HepG2 (cell line): ENCODE results near the gene RAB3A. TPM values are rescaled to one million over a fixed set of nuclear protein-coding genes. Genes with fewer than 3 reads are reported as not detected.

Experiments used
- ARNT2 ChIP-seq: sonication (generic); formaldehyde crosslinking; IDR thresholded peaks from 2 replicates; pipeline ENCODE4 v1.8.0; 2022; ENCODE audit warnings: mild to moderate bottlenecking, low read depth, missing genetic modification reagents, moderate library complexity
- DR1 ChIP-seq: sonication (generic); formaldehyde crosslinking; IDR thresholded peaks from 2 replicates; pipeline ENCODE4 v1.8.0; 2021; ENCODE audit warnings: mild to moderate bottlenecking, missing genetic modification reagents, inconsistent platforms
- GLI4 ChIP-seq: sonication (generic); formaldehyde crosslinking; IDR thresholded peaks from 2 replicates; pipeline ENCODE4 v1.5.1; 2020; ENCODE audit warnings: missing genetic modification reagents, mild to moderate bottlenecking, moderate library complexity, borderline replicate concordance
- MTA3 ChIP-seq: sonication (generic); formaldehyde crosslinking; IDR thresholded peaks from 2 replicates; pipeline ENCODE4 v1.4.0; 2020; ENCODE audit warnings: missing genetic modification reagents
- NFKBIZ ChIP-seq: IDR thresholded peaks from 2 replicates; pipeline ENCODE4 v1.6.1; 2018; ENCODE audit warnings: missing genetic modification reagents, missing compliant biosample characterization
- PHB2 ChIP-seq: fragments of 450-650 bp; IDR thresholded peaks from 2 replicates; pipeline ENCODE4 v1.6.1; 2018; ENCODE audit not compliant: partially characterized antibody
- POLR2AphosphoS2 ChIP-seq: IDR thresholded peaks from 2 replicates; pipeline ENCODE4 v1.6.1; 2011; ENCODE audit warnings: low read depth, low read length, improper control_type of control experiment
- PRDM4 ChIP-seq: sonication (generic); formaldehyde crosslinking; IDR thresholded peaks from 2 replicates; pipeline ENCODE4 v1.9.0; 2021; ENCODE audit warnings: missing genetic modification reagents, borderline replicate concordance
- PRPF4 ChIP-seq: fragments of 200-400 bp; formaldehyde crosslinking; IDR thresholded peaks from 2 replicates; pipeline ENCODE4 v1.6.1; 2016; ENCODE audit warnings: low read length, low read depth; ENCODE audit not compliant: poor library complexity, severe bottlenecking
- REPIN1 ChIP-seq: sonication (generic); formaldehyde crosslinking; IDR thresholded peaks from 2 replicates; pipeline ENCODE4 v1.8.0; 2022; ENCODE audit warnings: missing genetic modification reagents, low read depth, mild to moderate bottlenecking, borderline replicate concordance
- SIX4 ChIP-seq: sonication (generic); formaldehyde crosslinking; IDR thresholded peaks from 2 replicates; pipeline ENCODE4 v1.4.0; 2020; ENCODE audit warnings: missing genetic modification reagents
- SOX13 ChIP-seq, 3 experiments: fragments of 450-650 bp in 1 of 3; sonication (generic) in 1 of 3; formaldehyde crosslinking in 1 of 3; IDR thresholded peaks in 2 of 3; conservative IDR thresholded peaks in 1 of 3; 2 replicates each; pipeline versions ENCODE4 v1.5.0 to v1.6.1; 2016 to 2020; ENCODE audit warnings: antibody characterized with exemption in 1 of 3, mild to moderate bottlenecking in 1 of 3, missing compliant biosample characterization in 1 of 3, missing genetic modification reagents in 1 of 3, moderate library complexity in 1 of 3
- SUZ12 ChIP-seq: fragments of 150-350 bp; IDR thresholded peaks from 2 replicates; pipeline ENCODE4 v1.6.1; 2014; ENCODE audit warnings: low read depth, low read length
- SYNCRIP ChIP-seq: fragments of 200-400 bp; formaldehyde crosslinking; IDR thresholded peaks from 2 replicates; pipeline ENCODE4 v1.6.1; 2018; ENCODE audit warnings: mild to moderate bottlenecking, low read depth, low read length; ENCODE audit not compliant: insufficient read depth
- TARDBP ChIP-seq: sonication (generic); formaldehyde crosslinking; IDR thresholded peaks from 2 replicates; pipeline ENCODE4 v1.8.0; 2022; ENCODE audit warnings: mild to moderate bottlenecking, missing genetic modification reagents
- ZBTB43 ChIP-seq: sonication (generic); formaldehyde crosslinking; conservative IDR thresholded peaks from 2 replicates; pipeline ENCODE4 v1.4.0; 2020; ENCODE audit warnings: missing genetic modification reagents
- ZNF331 ChIP-seq: sonication (generic); formaldehyde crosslinking; IDR thresholded peaks from 2 replicates; pipeline ENCODE4 v1.4.0; 2020; ENCODE audit warnings: missing genetic modification reagents
- ZNF512 ChIP-seq: sonication (generic); formaldehyde crosslinking; IDR thresholded peaks from 2 replicates; pipeline ENCODE4 v1.4.0; 2020; ENCODE audit warnings: mild to moderate bottlenecking, missing genetic modification reagents
- ZNF530 ChIP-seq: sonication (generic); formaldehyde crosslinking; IDR thresholded peaks from 2 replicates; pipeline ENCODE4 v1.5.0; 2020; ENCODE audit warnings: low read depth, mild to moderate bottlenecking, missing genetic modification reagents
- ZNF563 ChIP-seq: sonication (generic); formaldehyde crosslinking; IDR thresholded peaks from 2 replicates; pipeline ENCODE4 v1.8.0; 2022; ENCODE audit warnings: mild to moderate bottlenecking, moderate library complexity, missing genetic modification reagents
- ZNF605 ChIP-seq: sonication (generic); formaldehyde crosslinking; IDR thresholded peaks from 2 replicates; pipeline ENCODE4 v1.8.0; 2022; ENCODE audit warnings: mild to moderate bottlenecking, missing genetic modification reagents
- ZNF674 ChIP-seq: sonication (generic); formaldehyde crosslinking; IDR thresholded peaks from 2 replicates; pipeline ENCODE4 v1.5.0; 2020; ENCODE audit warnings: low read depth, mild to moderate bottlenecking, missing genetic modification reagents
- ZNF747 ChIP-seq: sonication (generic); formaldehyde crosslinking; IDR thresholded peaks from 2 replicates; pipeline ENCODE4 v1.8.1; 2023; ENCODE audit warnings: missing genetic modification reagents, mild to moderate bottlenecking, borderline replicate concordance
- polyA plus RNA-seq, 8 experiments: library from polyadenylated mRNA; depleted of rRNA in 3 of 8; stranded (reverse) in 7 of 8; unstranded in 1 of 8; fragments of >200 nt; fragmentation: Illumina TruSeq in 4 of 8; extraction: Trizol in 4 of 8; gene quantifications; 2 replicates each; pipeline versions ENCODE4 v1.2.1 to v1.2.3, GENCODE V29; 2011 to 2016; ENCODE audit warnings: low read depth in 4 of 8, missing spikeins in 1 of 8, mixed read lengths in 1 of 8; ENCODE audit not compliant: insufficient read depth in 1 of 8
- total RNA-seq, 5 experiments: library from RNA; depleted of rRNA; stranded (reverse); fragments of >200 nt; fragmentation: Illumina TruSeq; extraction: Trizol; gene quantifications; 2 replicates each; pipeline ENCODE4 v1.2.3, GENCODE V29; 2016; ENCODE audit warnings: low read depth in 1 of 5

The RAB3A gene
- total and polyA plus RNA-seq, 2 of the 13 experiments (the other 11 are each of a cell fraction or from before 2014, with no cell fraction given): 0.58 to 0.98 TPM

GRCh38 chr19:18152817-18153555 is 50.9 kb downstream of the RAB3A start, which contains the start of gene PIK3R2 (continued):
- TF ChIP-seq ZBTB43: no peak
- TF ChIP-seq PRPF4: no peak
- TF ChIP-seq PHB2: no peak
- TF ChIP-seq POLR2AphosphoS2: no peak
- no peak for TF ChIP-seq ZNF674 (CRISPR knock-in tag)
- no peak for TF ChIP-seq SOX13 (IDR thresholded peaks at IDR 0.05)
- TF ChIP-seq SOX13 (CRISPR knock-in tag; conservative IDR thresholded peaks at IDR 0.05 in 1 of 2, IDR thresholded peaks at IDR 0.05 in 1 of 2): no peak
- TF ChIP-seq SUZ12: no peak
- TF ChIP-seq REPIN1 (CRISPR knock-in tag): no peak
- no peak for TF ChIP-seq PRDM4 (CRISPR knock-in tag)
- TF ChIP-seq MTA3 (CRISPR knock-in tag): no peak
- 0 out of 2 replicates have a peak, but pooled peaks have one; percentile 7 for TF ChIP-seq ZNF747 (CRISPR knock-in tag)
- TF ChIP-seq ZNF530: no peak
- no peak; the same call in 1 of the 2 replicates for TF ChIP-seq ZNF605 (CRISPR knock-in tag)
- no peak; the same call in 1 of the 2 replicates for TF ChIP-seq ARNT2 (CRISPR knock-in tag)
- TF ChIP-seq ZNF331 (CRISPR knock-in tag): no peak; the same call in 1 of the 2 replicates
- peak; percentile 59 for TF ChIP-seq DR1 (CRISPR knock-in tag)
- no peak for TF ChIP-seq TARDBP (CRISPR knock-in tag)
- TF ChIP-seq GLI4: no peak
- peak; percentile 87 for TF ChIP-seq ZNF563 (CRISPR knock-in tag)
- no peak for TF ChIP-seq SYNCRIP
- TF ChIP-seq ZNF512: no peak
- no peak for TF ChIP-seq NFKBIZ (CRISPR knock-in tag)
- TF ChIP-seq SIX4 (CRISPR knock-in tag): no peak
